ENCODE data around the gene KCTD16. TPM values are rescaled to one million over a fixed set of nuclear protein-coding genes. Genes with fewer than 3 reads are reported as not detected.

Gene KCTD16
- total and polyA plus RNA-seq, 12 donors, result 0.02 to 0.42 (median 0.10) TPM; not detected in 2

- no peaks in the 10 kb centered on the region for H3K27me3 ChIP-seq
- peaks cover 0 to 27% (median 4%) of the 10 kb centered on the region in 9 donors for H3K4me1 ChIP-seq
- 92 to 93% methylated on average over 1 of the region's 1 CpG for whole genome bisulfite sequencing, 2 donors
- intact Hi-C loops (cut with DNase I), result no loop called here
- peaks cover 0 to 100% (median 39%) of the 10 kb centered on the region in 9 donors for H3K36me3 ChIP-seq
- no peak for DNase-seq
- no peaks in the 10 kb centered on the region for H3K9me3 ChIP-seq
- H3K4me3 ChIP-seq, result no peak overlapping the region
- no peak for TF ChIP-seq CTCF (IDR thresholded peaks at IDR 0.05)
- no peak for ATAC-seq
- H3K27ac ChIP-seq, result no peak overlapping the region
Observed at GRCh38 chr5:144162686-144163085, 8.0 kb upstream of the KCTD16 start.

- intact Hi-C loops (cut with DNase I), result no loop called here
- no peaks in the 10 kb centered on the region for H3K27me3 ChIP-seq
- H3K4me1 ChIP-seq, result peaks cover 0 to 48% (median 29%) of the 10 kb centered on the region in 9 donors
- no peaks in the 10 kb centered on the region for H3K9me3 ChIP-seq
- ATAC-seq (no peak), DNase-seq (no peak)
- H3K4me3 ChIP-seq, result no peak overlapping the region
- no peak for TF ChIP-seq CTCF (IDR thresholded peaks at IDR 0.05)
- no peak overlapping the region for H3K27ac ChIP-seq
- H3K36me3 ChIP-seq, result peaks cover 0 to 75% (median 25%) of the 10 kb centered on the region in 9 donors
- WGBS, 2 donors, result 94 to 95% methylated on average over 1 of the region's 1 CpG
Observed at GRCh38 chr5:144166696-144167095, 4.0 kb upstream of the KCTD16 start.

- peaks cover 0 to 62% (median 14%) of the 10 kb centered on the region in 9 donors for H3K36me3 ChIP-seq
- intact Hi-C loops (cut with DNase I), result no loop called here
Observed at GRCh38 chr5:144167998-144168397, 2.7 kb upstream of the KCTD16 start.

GRCh38 chr5:144169904-144170275 is 783 bp upstream of the KCTD16 start:
- peak in 1 of 8 donors; percentile 2 for ATAC-seq
- peak overlapping the region in 9 of 10 donors; percentile 67 to 89 (median 85) for H3K27ac ChIP-seq
- TF ChIP-seq CTCF (IDR thresholded peaks at IDR 0.05), result no peak
- H3K36me3 ChIP-seq, result peaks cover 0 to 43% (median 6%) of the 10 kb centered on the region in 9 donors
- H3K27me3 ChIP-seq, result peaks cover 0 to 7% (median 0%) of the 10 kb centered on the region in 7 donors
- H3K9me3 ChIP-seq, result no peaks in the 10 kb centered on the region
- H3K4me1 ChIP-seq, result peaks cover 0 to 38% (median 29%) of the 10 kb centered on the region in 9 donors
- H3K4me3 ChIP-seq, result peak overlapping the region; percentile 61 to 90 (median 78)
- intact Hi-C loops (cut with DNase I), result no loop called here
- WGBS, 2 donors, result 1 to 3% methylated on average over 12 of the region's 12 CpGs
- DNase-seq, result no peak

More at GRCh38 chr5:144167998-144168397, 2.7 kb upstream of the KCTD16 start:
- H3K4me3 ChIP-seq, result no peak overlapping the region
- no peak overlapping the region for H3K27ac ChIP-seq
- DNase-seq, result no peak
- H3K27me3 ChIP-seq, result no peaks in the 10 kb centered on the region
- H3K9me3 ChIP-seq, result no peaks in the 10 kb centered on the region
- 43 to 53% methylated on average over 3 of the region's 3 CpGs for WGBS, 2 donors
- no peak for ATAC-seq
- peaks cover 0 to 41% (median 29%) of the 10 kb centered on the region in 9 donors for H3K4me1 ChIP-seq
- TF ChIP-seq CTCF (IDR thresholded peaks at IDR 0.05), result no peak

All from heart right ventricle (tissue), 16 donors.